Kidney glomerular epithelial cell (primary cell): ENCODE data around the gene LHFPL6.

Experiments used
- DNase-seq: peaks from one replicate; lab custom pipeline; 2025; lab: John Stamatoyannopoulos, UW

The LHFPL6 gene

GRCh38 chr13:39554371-39554770 is 48.6 kb downstream of the LHFPL6 start:
- DNase-seq: no peak

- no peak for DNase-seq
Measured at GRCh38 chr13:39552246-39552645, 50.7 kb downstream of the LHFPL6 start.

GRCh38 chr13:39550931-39551330 is 52.1 kb downstream of the LHFPL6 start:
- no peak for DNase-seq

GRCh38 chr13:39547108-39547507 is 55.9 kb downstream of the LHFPL6 start:
- no peak for DNase-seq

- DNase-seq: no peak
Measured at GRCh38 chr13:39542361-39542760, 60.6 kb downstream of the LHFPL6 start.

- DNase-seq: no peak
Measured at GRCh38 chr13:39540929-39541605, 61.9 kb downstream of the LHFPL6 start.

GRCh38 chr13:39538816-39539790 is 63.9 kb downstream of the LHFPL6 start:
- DNase-seq: no peak

- DNase-seq: no peak
Measured at GRCh38 chr13:39536906-39537305, 66.1 kb downstream of the LHFPL6 start.

GRCh38 chr13:39536274-39536673 is 66.7 kb downstream of the LHFPL6 start:
- DNase-seq: no peak

GRCh38 chr13:39533651-39534150 is 69.3 kb downstream of the LHFPL6 start:
- no peak for DNase-seq

GRCh38 chr13:39531646-39532045 is 71.3 kb downstream of the LHFPL6 start:
- no peak for DNase-seq

GRCh38 chr13:39530916-39531315 is 72.1 kb downstream of the LHFPL6 start:
- DNase-seq: no peak

GRCh38 chr13:39528661-39528980 is 74.4 kb downstream of the LHFPL6 start:
- DNase-seq: no peak

- DNase-seq: peak; percentile 94
Measured at GRCh38 chr13:39527961-39528660, 74.9 kb downstream of the LHFPL6 start.

GRCh38 chr13:39527301-39527700 is 75.7 kb downstream of the LHFPL6 start:
- no peak for DNase-seq

GRCh38 chr13:39526499-39526898 is 76.5 kb downstream of the LHFPL6 start:
- DNase-seq: no peak

GRCh38 chr13:39525506-39525905 is 77.5 kb downstream of the LHFPL6 start:
- no peak for DNase-seq

- no peak for DNase-seq
Measured at GRCh38 chr13:39524795-39525194, 78.2 kb downstream of the LHFPL6 start.

- DNase-seq: no peak
Measured at GRCh38 chr13:39522329-39522728, 80.7 kb downstream of the LHFPL6 start.

GRCh38 chr13:39521701-39522100 is 81.3 kb downstream of the LHFPL6 start:
- no peak for DNase-seq

GRCh38 chr13:39516096-39516495 is 86.9 kb downstream of the LHFPL6 start:
- peak; percentile 85 for DNase-seq

- DNase-seq: no peak
Measured at GRCh38 chr13:39515224-39515714, 87.7 kb downstream of the LHFPL6 start.
